ENCODE results near the gene RNASET2. TPM values are rescaled to one million over a fixed set of nuclear protein-coding genes. Genes with fewer than 3 reads are reported as not detected.
A peak's percentile ranks its signal among the peaks of the same experiment; 100 is the strongest.

RNASET2 gene
- total and polyA plus RNA-seq, 7 experiments from 2014 or later = 147 to 683 (median 266) TPM

GRCh38 chr6:166960609-166960978 is 4.2 kb upstream of the RNASET2 start:
- DNase-seq = no peak
- Histone ChIP-seq H3K4me1 (ENCODE audit: control insufficient read depth in 2 of 2, insufficient read depth in 2 of 2, low read length in 2 of 2) (peaks cover 31 to 33% of the 10 kb centered on the region in 2 donors), H3K27ac (ENCODE audit: low read depth, low read length) (peak overlapping the region; percentile 92), H3K27me3 (ENCODE audit: control insufficient read depth in 2 of 2, insufficient read depth in 2 of 2, low read length in 2 of 2) (no peaks in the 10 kb centered on the region), H3K9me3 (ENCODE audit: control insufficient read depth in 2 of 3, low read length in 3 of 3) (no peaks in the 10 kb centered on the region), H3K36me3 (ENCODE audit: control insufficient read depth in 2 of 3, insufficient read depth in 3 of 3, low read length in 3 of 3) (peaks cover 0 to 8% (median 0%) of the 10 kb centered on the region in 3 experiments), H3K4me3 (ENCODE audit: low read length) (no peak overlapping the region)
- Mint-ChIP-seq H3K36me3 (peaks cover 0 to 20% (median 3%) of the 10 kb centered on the region in 5 donors), H3K27me3 (no peaks in the 10 kb centered on the region), H3K4me3 (peak overlapping the region in 3 of 10 donors; percentile 87 to 98 (median 90)), H3K27ac (peak overlapping the region; percentile 95 to 99 (median 98)), H3K4me1 (peaks cover 32 to 46% (median 37%) of the 10 kb centered on the region in 7 donors), H3K9me3 (peaks cover 0 to 24% (median 10%) of the 10 kb centered on the region in 11 donors)
- POLR2A ChIA-PET = interaction anchor here (0.9 to 16.2 kb wide), 8 partner anchors 9 to 333 kb away, joined by 3 to 245 read pairs (median 12); partner anchors contain the start of genes CEP43 and RPS6KA2
- CTCF ChIA-PET = interaction anchor here (3.2 kb wide), 1 partner anchor 28 kb away, joined by 26 read pairs; no protein-coding TSS in a partner anchor
- intact Hi-C loops (cut with micrococcal nuclease) = loop anchor here in 1 of 2 donors (10.0 kb wide), 1 partner anchor 706 kb away; no protein-coding TSS in a partner anchor
- ATAC-seq = no peak

DNA sequence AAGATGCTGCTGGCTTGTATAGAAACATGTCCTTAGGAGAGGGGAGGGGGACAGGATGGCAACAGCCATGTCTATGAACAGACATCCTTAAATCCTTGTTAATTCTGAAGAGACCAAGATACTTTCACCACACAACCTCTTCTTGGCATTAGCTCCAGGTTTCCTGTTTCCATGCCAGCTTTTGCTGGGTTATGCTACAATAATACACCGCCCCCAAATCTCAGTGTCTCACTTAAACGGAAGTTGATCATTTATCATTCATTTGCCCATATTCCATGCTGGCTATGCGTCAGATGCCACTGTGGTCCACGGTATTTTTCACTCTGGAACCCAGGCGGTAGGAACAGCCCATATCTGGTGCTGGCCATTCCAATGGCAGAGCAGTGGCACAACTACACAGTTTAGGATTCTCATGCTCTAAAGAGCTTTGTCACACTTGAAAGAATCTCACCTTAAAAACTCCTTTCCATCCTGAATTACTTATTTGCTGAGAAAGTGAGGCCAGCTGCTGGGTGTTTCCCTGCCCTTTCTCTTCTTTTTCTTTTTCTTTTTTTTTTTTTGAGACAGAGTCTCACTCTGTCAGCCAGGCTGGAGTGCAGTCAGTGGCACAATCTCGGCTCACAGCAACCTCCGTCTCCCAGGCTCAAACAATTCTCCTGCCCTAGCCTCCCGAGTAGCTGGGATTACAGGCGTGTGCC is 3.7 kb upstream of the RNASET2 start:
- intact Hi-C loops (cut with micrococcal nuclease) = loop anchor here (1.0 to 10.0 kb wide), 9 partner anchors 9 to 705 kb away; partner anchors contain the start of gene RPS6KA2 (in 1 of the 2)
- ChIA-PET CTCF (interaction anchor here (3.2 kb wide), 1 partner anchor 28 kb away, joined by 26 read pairs; no protein-coding TSS in a partner anchor), POLR2A (interaction anchor here (0.7 to 16.2 kb wide), 13 partner anchors 9 to 333 kb away, joined by 3 to 245 read pairs (median 8); partner anchors contain the start of genes CEP43 and RPS6KA2)
- Histone ChIP-seq H3K4me3 (ENCODE audit: low read length) (peak overlapping the region; percentile 47), H3K36me3 (ENCODE audit: control insufficient read depth in 2 of 3, insufficient read depth in 3 of 3, low read length in 3 of 3) (peaks cover 0 to 9% (median 0%) of the 10 kb centered on the region in 3 experiments), H3K27me3 (ENCODE audit: control insufficient read depth in 2 of 2, insufficient read depth in 2 of 2, low read length in 2 of 2) (no peaks in the 10 kb centered on the region), H3K4me1 (ENCODE audit: control insufficient read depth in 2 of 2, insufficient read depth in 2 of 2, low read length in 2 of 2) (peaks cover 31 to 33% of the 10 kb centered on the region in 2 donors), H3K9me3 (ENCODE audit: control insufficient read depth in 2 of 3, low read length in 3 of 3) (no peaks in the 10 kb centered on the region), H3K27ac (ENCODE audit: low read depth, low read length) (peak overlapping the region; percentile 92)
- Mint-ChIP-seq H3K36me3 (peaks cover 0 to 22% (median 4%) of the 10 kb centered on the region in 5 donors), H3K27ac (peak overlapping the region; percentile 95 to 99 (median 98)), H3K9me3 (peaks cover 0 to 25% (median 8%) of the 10 kb centered on the region in 11 donors), H3K4me3 (peak overlapping the region; percentile 82 to 99 (median 96)), H3K4me1 (peaks cover 35 to 50% (median 41%) of the 10 kb centered on the region in 7 donors), H3K27me3 (no peaks in the 10 kb centered on the region)
- no peak for DNase-seq
- ATAC-seq = no peak

DNA sequence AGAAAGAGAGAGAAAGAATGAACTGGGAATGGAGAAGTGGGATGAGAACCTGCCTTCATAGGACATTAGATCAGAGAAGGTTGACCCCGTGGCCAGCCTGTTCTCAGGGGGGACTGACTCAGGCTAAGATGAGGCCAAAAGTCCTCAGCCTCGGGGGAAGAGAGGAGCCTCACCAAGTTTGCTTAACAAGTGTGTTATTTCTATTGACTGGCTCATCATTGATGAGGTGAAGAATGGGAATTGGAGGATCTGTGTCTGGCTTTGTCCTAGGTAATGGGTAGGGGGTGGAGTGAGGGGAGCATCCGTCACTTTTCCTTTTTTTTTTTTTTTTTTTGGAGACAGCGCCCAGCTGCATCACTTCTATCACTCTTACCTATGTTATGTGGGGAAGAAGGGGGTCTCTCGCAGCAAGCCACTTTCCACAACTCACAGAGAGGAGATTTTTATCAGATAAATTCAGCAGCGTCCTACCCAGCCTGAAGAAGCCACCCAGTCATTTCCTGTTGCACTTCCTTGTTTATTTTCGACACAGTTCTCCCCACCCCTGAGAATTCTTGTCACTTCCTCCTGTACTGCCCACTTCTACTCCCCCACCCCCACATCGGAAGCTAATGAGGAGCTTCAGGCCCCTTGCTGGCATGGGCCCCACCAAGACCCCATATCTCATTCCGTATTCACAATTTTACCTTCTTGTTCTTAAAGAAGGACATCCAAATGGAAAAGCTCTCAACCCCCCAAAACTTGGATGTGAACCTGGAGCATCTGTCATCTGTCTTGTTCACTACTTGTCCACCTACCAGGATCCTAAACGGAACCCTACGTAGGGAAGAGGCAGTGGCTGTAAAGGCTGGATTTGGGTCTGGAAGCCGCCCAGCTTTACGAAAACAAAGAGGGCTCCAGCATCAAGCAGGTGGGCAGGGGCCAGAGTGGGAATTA is 2.8 kb upstream of the RNASET2 start:
- H3K9me3 ChIP-seq (ENCODE audit: control insufficient read depth in 2 of 3, low read length in 3 of 3) = no peaks in the 10 kb centered on the region
- DNase-seq (peak in 7 of 9 donors; percentile 59 to 83 (median 78)), ATAC-seq (peak; percentile 61)
- H3K27ac ChIP-seq (ENCODE audit: low read depth, low read length) = peak overlapping the region; percentile 92
- peaks cover 0 to 18% (median 6%) of the 10 kb centered on the region in 11 donors for H3K9me3 Mint-ChIP-seq
- peaks cover 0 to 21% (median 6%) of the 10 kb centered on the region in 5 donors for H3K36me3 Mint-ChIP-seq
- peaks cover 0 to 9% (median 0%) of the 10 kb centered on the region in 3 experiments for H3K36me3 ChIP-seq (ENCODE audit: control insufficient read depth in 2 of 3, insufficient read depth in 3 of 3, low read length in 3 of 3)
- peak overlapping the region; percentile 82 to 99 (median 96) for H3K4me3 Mint-ChIP-seq
- ChIA-PET CTCF (interaction anchor here (0.6 to 3.2 kb wide), 2 partner anchors 9 to 29 kb away, joined by 3 to 26 read pairs; no protein-coding TSS in a partner anchor), POLR2A (interaction anchor here (0.7 to 16.2 kb wide), 12 partner anchors 9 to 81 kb away, joined by 3 to 245 read pairs (median 8); partner anchors contain the start of gene CEP43)
- H3K4me1 Mint-ChIP-seq = peaks cover 39 to 53% (median 49%) of the 10 kb centered on the region in 7 donors
- no peaks in the 10 kb centered on the region for H3K27me3 ChIP-seq (ENCODE audit: control insufficient read depth in 2 of 2, insufficient read depth in 2 of 2, low read length in 2 of 2)
- intact Hi-C loops (cut with micrococcal nuclease) = loop anchor here (1.0 to 10.0 kb wide), 8 partner anchors 9 to 576 kb away; partner anchors contain the start of gene RPS6KA2 (in 1 of the 2)
- H3K4me1 ChIP-seq (ENCODE audit: control insufficient read depth in 2 of 2, insufficient read depth in 2 of 2, low read length in 2 of 2) = peaks cover 31 to 40% of the 10 kb centered on the region in 2 donors
- H3K27me3 Mint-ChIP-seq = no peaks in the 10 kb centered on the region
- peak overlapping the region; percentile 47 for H3K4me3 ChIP-seq (ENCODE audit: low read length)
- H3K27ac Mint-ChIP-seq = peak overlapping the region; percentile 95 to 99 (median 98)

- peaks cover 34 to 54% of the 10 kb centered on the region in 2 donors for H3K4me1 ChIP-seq (ENCODE audit: control insufficient read depth in 2 of 2, insufficient read depth in 2 of 2, low read length in 2 of 2)
These were observed 1.4 kb upstream of the RNASET2 start for GRCh38 chr6:166957805-166958076.

DNA sequence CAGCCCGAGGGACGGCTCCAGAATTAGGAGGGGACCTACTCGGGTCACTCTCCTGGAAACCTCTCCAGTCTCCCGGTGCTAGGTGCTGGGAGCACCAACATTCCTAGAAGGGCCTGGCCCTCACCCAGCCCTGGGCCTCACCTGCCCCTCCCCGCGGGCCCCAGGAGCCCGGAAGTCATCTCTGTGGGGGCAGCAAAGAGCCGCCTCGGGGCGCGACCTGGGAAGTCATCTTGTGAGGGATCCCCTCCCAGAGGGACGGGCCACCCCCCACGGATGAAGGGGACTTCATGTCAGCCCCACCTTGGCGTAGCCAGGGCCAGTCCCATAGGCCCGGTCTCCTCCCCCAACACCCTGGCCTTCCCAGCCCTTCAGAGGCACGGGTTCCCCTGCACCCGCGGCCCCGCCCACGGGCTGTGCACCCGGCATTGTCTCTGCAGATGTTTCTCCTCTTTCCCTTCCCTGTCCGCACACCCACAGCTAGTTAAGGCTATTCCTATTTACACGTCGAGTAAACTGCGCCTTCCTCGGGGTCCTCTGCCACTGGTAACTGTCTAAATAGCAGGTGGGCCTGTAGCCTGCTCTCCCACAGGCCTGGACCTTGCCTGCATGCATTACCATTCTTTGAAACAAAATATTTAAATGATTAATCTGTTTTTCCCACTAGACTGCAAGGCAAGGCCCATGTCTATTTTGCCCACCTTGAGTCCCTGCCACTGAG is 896 bp upstream of the RNASET2 start:
- peaks cover 0 to 29% (median under 1%) of the 10 kb centered on the region in 5 donors for H3K36me3 Mint-ChIP-seq
- ATAC-seq (peak; percentile 5), DNase-seq (peak in 8 of 9 donors; percentile 39 to 67 (median 57))
- intact Hi-C loops (cut with micrococcal nuclease) = loop anchor here (1.0 to 10.0 kb wide), 9 partner anchors 14 to 614 kb away; partner anchors contain the start of genes MPC1 (in 1 of the 2), RPS6KA2 (in 1 of the 2) and SFT2D1 (in 1 of the 2)
- peak overlapping the region; percentile 86 for H3K4me3 ChIP-seq (ENCODE audit: low read length)
- no peaks in the 10 kb centered on the region for H3K27me3 Mint-ChIP-seq
- peak overlapping the region; percentile 95 to 99 (median 98) for H3K27ac Mint-ChIP-seq
- H3K27ac ChIP-seq (ENCODE audit: low read depth, low read length) = peak overlapping the region; percentile 92
- H3K4me3 Mint-ChIP-seq = peak overlapping the region; percentile 87 to 99 (median 96)
- ChIA-PET CTCF (interaction anchor here (1.8 to 4.3 kb wide), 2 partner anchors 15 to 32 kb away, joined by 7 to 32 read pairs; no protein-coding TSS in a partner anchor), POLR2A (interaction anchor here (0.8 to 16.2 kb wide), 14 partner anchors 9 to 330 kb away, joined by 3 to 245 read pairs (median 6); partner anchors contain the start of gene CEP43)
- no peaks in the 10 kb centered on the region for H3K27me3 ChIP-seq (ENCODE audit: control insufficient read depth in 2 of 2, insufficient read depth in 2 of 2, low read length in 2 of 2)
- H3K4me1 Mint-ChIP-seq = peaks cover 53 to 72% (median 67%) of the 10 kb centered on the region in 7 donors
- H3K4me1 ChIP-seq (ENCODE audit: control insufficient read depth in 2 of 2, insufficient read depth in 2 of 2, low read length in 2 of 2) = peaks cover 34 to 59% of the 10 kb centered on the region in 2 donors
- H3K9me3 ChIP-seq (ENCODE audit: control insufficient read depth in 2 of 3, low read length in 3 of 3) = no peaks in the 10 kb centered on the region
- peaks cover 0 to 9% (median 0%) of the 10 kb centered on the region in 3 experiments for H3K36me3 ChIP-seq (ENCODE audit: control insufficient read depth in 2 of 3, insufficient read depth in 3 of 3, low read length in 3 of 3)
- peaks cover 0 to 6% (median 0%) of the 10 kb centered on the region in 11 donors for H3K9me3 Mint-ChIP-seq

More at GRCh38 chr6:166957805-166958076, 1.4 kb upstream of the RNASET2 start:
- peaks cover 0 to 28% (median 3%) of the 10 kb centered on the region in 5 donors for H3K36me3 Mint-ChIP-seq
- H3K4me1 Mint-ChIP-seq = peaks cover 49 to 67% (median 63%) of the 10 kb centered on the region in 7 donors
- peak overlapping the region; percentile 95 to 99 (median 98) for H3K27ac Mint-ChIP-seq
- Histone ChIP-seq H3K9me3 (ENCODE audit: control insufficient read depth in 2 of 3, low read length in 3 of 3) (no peaks in the 10 kb centered on the region), H3K4me3 (ENCODE audit: low read length) (peak overlapping the region; percentile 86), H3K27ac (ENCODE audit: low read depth, low read length) (peak overlapping the region; percentile 92), H3K36me3 (ENCODE audit: control insufficient read depth in 2 of 3, insufficient read depth in 3 of 3, low read length in 3 of 3) (peaks cover 0 to 9% (median 0%) of the 10 kb centered on the region in 3 experiments), H3K27me3 (ENCODE audit: control insufficient read depth in 2 of 2, insufficient read depth in 2 of 2, low read length in 2 of 2) (no peaks in the 10 kb centered on the region)
- peaks cover 0 to 10% (median 2%) of the 10 kb centered on the region in 11 donors for H3K9me3 Mint-ChIP-seq
- intact Hi-C loops (cut with micrococcal nuclease) = loop anchor here (1.0 to 10.0 kb wide), 9 partner anchors 15 to 615 kb away; partner anchors contain the start of genes MPC1 (in 1 of the 2), RPS6KA2 (in 1 of the 2) and SFT2D1 (in 1 of the 2)
- no peaks in the 10 kb centered on the region for H3K27me3 Mint-ChIP-seq
- ChIA-PET CTCF (interaction anchor here (1.8 to 4.3 kb wide), 2 partner anchors 14 to 31 kb away, joined by 7 to 32 read pairs; no protein-coding TSS in a partner anchor), POLR2A (interaction anchor here (1.0 to 16.2 kb wide), 5 partner anchors 12 to 31 kb away, joined by 3 to 245 read pairs (median 42); no protein-coding TSS in a partner anchor)
- ATAC-seq = no peak
- no peak for DNase-seq
- H3K4me3 Mint-ChIP-seq = peak overlapping the region; percentile 87 to 99 (median 96)

All from naive thymus-derived CD4-positive, alpha-beta T cell (primary cell).